ENCODE results near the gene S100A12.
A peak's percentile ranks its signal among the peaks of the same experiment; 100 is the strongest.
"Not testable (repeated sequence)": the region's sequence is repeated elsewhere in the genome, so short reads cannot be mapped to it uniquely, and the experiment has no call there.

S100A12 gene

GRCh38 chr1:153353226-153353947 lies 22.0 kb downstream of the S100A12 start:
- no peak for DNase-seq (ENCODE audit: low spot score)

- peak; percentile 37 for DNase-seq (ENCODE audit: low spot score)
Observed at GRCh38 chr1:153352523-153352922, 22.9 kb downstream of the S100A12 start.

DNA sequence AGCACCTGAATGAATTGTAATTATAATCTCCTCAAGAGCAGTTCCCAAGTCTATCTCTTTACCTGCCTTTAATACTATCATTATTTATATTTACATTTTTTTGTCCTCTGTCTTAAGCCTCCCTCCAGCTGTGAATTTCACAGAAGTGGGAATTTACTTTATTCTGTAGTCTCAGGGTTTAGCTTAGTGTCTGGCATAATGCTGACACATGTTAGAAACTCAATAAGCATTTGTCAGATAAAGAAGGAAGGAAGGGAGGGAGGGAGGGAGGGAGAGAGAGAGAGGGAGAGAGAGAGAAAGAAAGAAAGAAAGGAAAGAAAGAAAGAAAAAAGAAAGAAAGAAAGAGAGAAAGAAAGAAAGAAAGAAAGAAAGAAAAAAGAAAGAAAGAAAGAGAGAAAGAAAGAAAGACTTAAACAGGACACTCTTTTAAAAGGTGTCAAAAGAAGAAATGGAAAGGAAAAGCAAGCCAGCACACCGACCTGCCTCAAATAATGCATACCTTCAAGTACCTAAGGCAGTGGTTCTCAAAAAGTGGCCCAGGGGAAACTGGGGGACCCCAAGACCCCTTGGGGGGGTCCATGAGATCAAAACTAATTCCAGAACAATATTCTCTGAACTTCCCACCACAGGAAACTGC lies 25.0 kb downstream of the S100A12 start:
- DNase-seq (ENCODE audit: low spot score), result no peak

GRCh38 chr1:153349363-153350320 lies 25.8 kb downstream of the S100A12 start:
- no peak for DNase-seq (ENCODE audit: low spot score)

DNA sequence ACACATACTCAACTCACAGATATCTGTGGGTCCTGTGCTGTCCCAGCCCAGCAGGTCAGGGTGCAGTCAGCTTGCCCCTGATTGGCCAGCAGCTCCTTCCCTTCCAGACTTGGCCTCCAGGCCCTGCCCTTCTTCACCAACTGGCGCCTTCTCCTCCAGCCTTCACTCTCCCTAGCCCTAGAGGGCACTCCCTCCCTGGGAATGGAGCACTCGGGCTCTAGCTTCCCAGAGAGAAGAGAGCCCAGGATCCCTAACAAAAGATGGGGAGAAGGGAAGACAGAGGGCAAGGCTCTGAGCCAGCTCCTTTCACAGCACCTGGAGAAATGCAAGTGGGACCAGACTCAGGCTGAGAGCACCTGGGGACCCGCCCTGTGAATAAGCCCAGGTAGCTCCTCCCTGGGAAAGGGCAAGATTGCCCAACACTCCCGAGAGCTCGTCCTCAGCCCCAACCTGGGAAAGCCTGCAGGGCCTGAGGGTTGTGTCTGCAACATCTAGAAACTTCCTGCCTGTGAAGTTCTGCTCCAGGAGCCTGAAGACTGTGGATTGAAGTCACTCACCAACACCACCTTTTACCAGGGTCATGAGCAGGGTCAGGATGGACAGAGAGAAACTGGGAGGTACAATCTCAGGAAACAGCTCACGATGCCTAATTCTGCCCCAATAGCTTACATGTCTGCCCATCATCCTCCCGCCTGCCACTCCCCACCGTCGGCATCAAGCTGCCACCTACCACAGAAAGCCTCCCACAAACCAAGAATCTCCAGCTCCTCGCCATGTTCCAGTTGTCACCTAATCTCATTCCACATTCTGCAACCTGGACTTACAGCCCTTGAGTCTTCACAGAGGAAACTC lies 26.7 kb downstream of the S100A12 start, which contains the start of gene PGLYRP4:
PGLYRP4 (minus strand) TSS at position 331 of the 852 bp plus-strand sequence. CDS start 909 bp downstream, outside the sequence.
- no peak for DNase-seq (ENCODE audit: low spot score)

DNA sequence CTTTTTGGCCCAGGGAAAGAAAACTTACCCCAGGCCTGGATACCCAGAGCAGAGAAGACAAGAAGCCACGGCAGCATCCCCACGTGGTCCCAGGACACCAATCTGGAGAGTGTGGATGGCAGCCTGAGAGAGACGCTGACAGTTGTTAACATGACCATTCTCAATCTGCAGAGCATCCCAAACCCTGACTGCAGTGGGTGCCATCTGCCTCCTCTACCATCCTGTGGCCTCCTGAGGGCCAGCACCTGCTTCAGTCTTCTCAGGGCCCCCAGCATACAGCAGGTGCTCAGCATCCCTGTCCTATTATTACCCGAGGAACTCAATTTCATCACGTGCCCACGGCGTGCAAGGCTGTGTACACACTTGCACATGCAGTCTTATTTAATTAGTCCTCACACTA lies 27.6 kb downstream of the S100A12 start:
- no peak for DNase-seq (ENCODE audit: low spot score)

- DNase-seq (ENCODE audit: low spot score), result not testable (repeated sequence)
Observed at GRCh38 chr1:153347049-153347448, 28.4 kb downstream of the S100A12 start.

DNA sequence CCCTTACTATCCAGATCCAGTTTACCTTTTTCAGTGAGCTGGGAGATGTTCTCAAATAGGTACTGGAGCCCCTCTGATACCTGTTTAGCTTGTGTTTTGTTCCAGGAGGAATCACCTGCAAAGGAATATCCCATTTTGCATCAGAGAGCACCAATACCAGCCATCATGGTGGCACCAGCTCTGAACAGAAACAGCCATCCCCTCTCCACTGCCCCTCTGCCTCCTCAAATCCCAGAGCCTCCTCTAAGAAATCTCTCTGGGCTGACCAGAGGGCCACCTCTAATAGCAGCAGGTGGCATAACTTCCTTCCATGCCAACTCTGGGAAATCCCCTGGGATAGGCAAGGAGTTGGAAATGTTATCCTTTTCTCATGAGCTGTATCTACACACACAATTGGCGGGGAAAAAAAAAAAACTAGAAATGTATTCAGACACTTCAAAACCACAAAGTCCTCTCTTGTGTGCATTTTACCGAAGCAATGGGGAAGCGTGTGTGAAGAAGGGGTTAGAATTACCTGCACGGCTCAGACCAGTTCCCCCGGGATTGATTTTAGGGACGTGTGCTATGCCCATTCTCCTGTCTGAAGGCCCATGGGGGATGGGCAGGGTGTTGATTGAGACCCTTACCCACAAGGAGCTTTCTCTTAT lies 29.2 kb downstream of the S100A12 start:
- DNase-seq (ENCODE audit: low spot score), result no peak

GRCh38 chr1:153345187-153346076 lies 30.0 kb downstream of the S100A12 start:
- no peak for DNase-seq (ENCODE audit: low spot score)

DNA sequence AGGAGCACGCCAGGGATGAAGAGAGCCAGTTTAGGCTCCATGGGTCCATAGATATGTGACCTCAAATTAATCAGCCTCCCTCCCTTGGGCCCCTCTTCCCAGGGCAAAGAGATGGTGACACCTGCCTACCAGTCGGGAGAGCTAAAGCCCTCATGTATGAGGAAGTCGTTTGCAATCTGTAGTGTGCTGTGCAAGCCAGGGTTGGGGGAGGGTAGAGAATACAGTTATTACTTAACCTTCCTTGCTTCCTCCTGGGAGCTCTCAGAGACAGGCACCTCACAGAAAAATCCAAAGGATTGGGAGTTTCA lies 30.7 kb downstream of the S100A12 start:
- DNase-seq (ENCODE audit: low spot score), result no peak

GRCh38 chr1:153343811-153344717 lies 31.4 kb downstream of the S100A12 start:
- no peak for DNase-seq (ENCODE audit: low spot score)

DNA sequence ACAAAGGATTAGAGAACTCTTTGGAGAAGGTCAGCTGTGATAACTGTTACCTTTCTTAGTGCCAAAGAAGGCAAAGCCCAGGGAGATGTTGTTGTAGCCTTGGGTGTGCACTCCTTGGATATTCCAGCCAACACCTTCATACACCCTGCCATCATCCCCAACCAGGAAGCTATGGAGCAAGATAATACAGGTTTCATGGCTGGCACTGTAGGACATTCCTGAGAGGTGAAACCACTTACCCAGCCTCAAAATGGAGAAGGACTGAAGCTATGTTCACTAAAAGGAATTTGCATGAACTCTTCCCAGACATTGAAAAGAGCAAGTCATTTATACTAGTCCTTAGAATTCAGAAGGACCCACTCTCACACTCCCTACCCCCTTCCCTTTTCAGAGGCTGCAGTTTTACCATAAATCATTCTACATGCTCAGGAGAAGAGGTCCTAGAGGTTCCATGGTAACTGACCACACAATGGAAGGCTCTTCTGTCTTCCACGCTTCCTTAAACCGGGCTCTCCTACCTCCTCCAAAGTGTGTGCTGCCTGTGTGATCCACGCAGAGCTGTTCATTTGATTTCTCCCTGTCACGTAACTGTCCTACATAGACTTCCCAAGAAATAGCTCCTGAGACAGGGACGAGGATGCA lies 32.3 kb downstream of the S100A12 start:
- no peak for DNase-seq (ENCODE audit: low spot score)

DNA sequence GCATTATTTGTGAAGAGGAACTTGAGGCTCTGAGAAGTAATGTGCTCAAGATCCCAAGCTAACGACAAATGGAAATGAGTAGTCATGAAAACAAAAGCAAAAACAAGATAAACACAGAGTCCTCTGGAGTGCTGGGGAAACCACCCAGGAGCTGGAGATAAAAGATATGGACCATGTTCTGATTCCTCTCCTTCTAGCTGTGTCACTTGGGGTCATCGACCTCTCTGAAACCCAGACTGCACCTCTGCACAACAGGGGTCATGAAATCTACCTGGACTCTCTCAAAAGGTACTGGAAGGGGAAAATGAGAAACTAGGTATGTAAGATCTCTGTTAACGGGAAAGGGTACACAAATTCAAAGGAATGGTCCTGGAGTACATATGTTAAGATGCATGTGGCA lies 33.2 kb downstream of the S100A12 start:
- DNase-seq (ENCODE audit: low spot score), result no peak

DNA sequence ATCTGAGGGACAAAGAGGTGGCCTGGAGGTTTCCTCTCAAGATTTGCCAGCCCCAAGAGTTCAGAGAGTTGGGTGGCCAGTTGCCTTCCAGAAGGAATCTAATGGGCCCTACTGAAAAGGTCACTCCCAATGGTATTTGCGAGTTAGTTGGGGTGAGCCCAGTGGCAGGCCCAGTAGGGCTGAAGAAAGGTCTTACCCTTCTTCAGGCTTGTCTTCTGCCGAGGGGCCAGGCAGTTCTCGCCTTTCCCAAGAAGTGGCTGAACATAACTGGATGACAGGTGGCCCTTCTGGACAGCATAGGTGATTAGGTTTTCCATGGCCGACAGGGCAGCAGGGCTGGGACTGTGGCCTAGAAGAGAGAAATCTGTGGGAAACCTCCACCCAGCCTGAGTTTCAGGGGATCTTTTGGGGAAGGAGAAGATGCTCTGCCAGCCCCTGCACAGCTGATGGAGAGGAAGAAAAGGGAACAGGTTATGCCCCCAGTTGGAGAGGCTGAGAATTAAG lies 33.9 kb downstream of the S100A12 start:
- no peak for DNase-seq (ENCODE audit: low spot score)

GRCh38 chr1:153340356-153340755 lies 35.1 kb downstream of the S100A12 start:
- no peak for DNase-seq (ENCODE audit: low spot score)

DNA sequence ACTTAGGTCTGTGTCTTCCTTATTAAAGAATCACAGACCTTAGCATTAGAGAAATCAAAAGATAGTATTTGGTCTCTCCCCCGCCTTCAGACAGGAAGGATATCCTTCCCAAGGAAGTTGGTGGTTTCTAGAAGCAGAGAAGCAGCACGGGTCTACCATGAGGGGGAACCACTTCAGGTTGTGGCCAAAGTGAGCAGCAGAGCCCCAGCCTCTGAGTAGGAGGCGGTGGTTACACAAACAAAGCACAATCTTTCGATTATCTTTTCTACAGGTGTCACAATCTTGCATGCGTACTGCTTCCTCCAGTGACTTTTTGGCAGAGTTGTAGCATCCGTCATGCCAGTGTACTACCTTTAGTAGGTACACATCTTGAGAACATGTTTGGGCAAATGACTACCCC lies 35.6 kb downstream of the S100A12 start:
- DNase-seq (ENCODE audit: low spot score), result no peak

GRCh38 chr1:153337980-153338853 lies 37.2 kb downstream of the S100A12 start:
- DNase-seq (ENCODE audit: low spot score), result no peak
